Measurements from ENCODE around the gene RPL26. TPM values are rescaled to one million over a fixed set of nuclear protein-coding genes. Genes with fewer than 3 reads are reported as not detected.
"Not testable (repeated sequence)": the region's sequence is repeated elsewhere in the genome, so short reads cannot be mapped to it uniquely, and the experiment has no call there.

Gene RPL26
- polyA plus RNA-seq, 12 donors, result 2,886 to 4,488 (median 3,596) TPM; not detected in 1

GRCh38 chr17:8408371-8408770 lies 25.4 kb upstream of the RPL26 start:
- DNase-seq, result no peak

- DNase-seq, result no peak
These were observed 23.2 kb upstream of the RPL26 start for GRCh38 chr17:8406174-8406573.

GRCh38 chr17:8405499-8406016 lies 22.6 kb upstream of the RPL26 start:
- DNase-seq, result no peak

GRCh38 chr17:8402921-8403536 lies 20.0 kb upstream of the RPL26 start:
- DNase-seq, result no peak

GRCh38 chr17:8401107-8401506 lies 18.1 kb upstream of the RPL26 start:
- DNase-seq, result no peak

GRCh38 chr17:8398980-8399379 lies 16.0 kb upstream of the RPL26 start:
- no peak for DNase-seq

GRCh38 chr17:8397636-8398035 lies 14.6 kb upstream of the RPL26 start, which contains the start of gene RNF222:
TSS of gene RNF222 (minus strand) at chr17:8397827. CDS start at chr17:8393461, 4,366 bp downstream.
- DNase-seq, result no peak

GRCh38 chr17:8394497-8394896 lies 11.5 kb upstream of the RPL26 start:
- not testable (repeated sequence) for DNase-seq

- no peak for DNase-seq
These were observed 10.7 kb upstream of the RPL26 start for GRCh38 chr17:8393470-8394231.

- no peak for DNase-seq
These were observed 9.9 kb upstream of the RPL26 start for GRCh38 chr17:8392674-8393469.

- no peak for DNase-seq
These were observed 9.3 kb upstream of the RPL26 start for GRCh38 chr17:8392274-8392673.

GRCh38 chr17:8391711-8392110 lies 8.7 kb upstream of the RPL26 start:
- DNase-seq, result no peak

GRCh38 chr17:8387914-8388651 lies 5.1 kb upstream of the RPL26 start:
- no peak for DNase-seq

- DNase-seq, result no peak
These were observed 3.8 kb upstream of the RPL26 start for GRCh38 chr17:8386841-8387240.

GRCh38 chr17:8384801-8385378 lies 1.9 kb upstream of the RPL26 start:
- DNase-seq, result no peak

GRCh38 chr17:8382880-8383142 lies 182 bp downstream of the RPL26 start:
- no peak for DNase-seq

GRCh38 chr17:8382052-8382879 lies 727 bp downstream of the RPL26 start:
- DNase-seq, result no peak

GRCh38 chr17:8380049-8380448 lies 2.9 kb downstream of the RPL26 start:
- DNase-seq, result no peak

- not testable (repeated sequence) for DNase-seq
These were observed 4.9 kb downstream of the RPL26 start for GRCh38 chr17:8378117-8378516.

GRCh38 chr17:8377422-8377821 lies 5.6 kb downstream of the RPL26 start:
- no peak for DNase-seq

Measured in muscle of arm (tissue), 12 donors.